NCI-H510A treated with DMSO at 0.1 percent for 48 hours (cell line): Measurements from ENCODE around the gene UBE2B.
"Not testable (repeated sequence)": the region's sequence is repeated elsewhere in the genome, so short reads cannot be mapped to it uniquely, and the experiment has no call there.

Experiments
- DNase-seq: peaks from one replicate; lab custom pipeline; 2025; lab: John Stamatoyannopoulos, UW

Gene UBE2B

GRCh38 chr5:134370871-134371833, at the start of gene UBE2B:
Gene UBE2B (plus strand): TSS chr5:134371569. CDS start chr5:134371596, 27 bp downstream.
- DNase-seq, result peak; percentile 95

GRCh38 chr5:134327327-134327726, 44.0 kb upstream of the UBE2B start:
- no peak for DNase-seq

- peak; percentile 4 for DNase-seq
Measured at GRCh38 chr5:134328619-134329018, 42.8 kb upstream of the UBE2B start.

GRCh38 chr5:134336833-134337232, 34.5 kb upstream of the UBE2B start:
- DNase-seq, result not testable (repeated sequence)

- DNase-seq, result not testable (repeated sequence)
Measured at GRCh38 chr5:134343500-134343899, 27.9 kb upstream of the UBE2B start.

GRCh38 chr5:134345476-134345875, 25.9 kb upstream of the UBE2B start:
- not testable (repeated sequence) for DNase-seq

GRCh38 chr5:134345996-134346395, 25.4 kb upstream of the UBE2B start:
- DNase-seq, result no peak

GRCh38 chr5:134349463-134349862, 21.9 kb upstream of the UBE2B start:
- no peak for DNase-seq

GRCh38 chr5:134355681-134356080, 15.7 kb upstream of the UBE2B start:
- DNase-seq, result no peak

GRCh38 chr5:134365604-134366003, 5.8 kb upstream of the UBE2B start:
- DNase-seq, result no peak

GRCh38 chr5:134370311-134370870, 978 bp upstream of the UBE2B start:
- DNase-seq, result no peak

GRCh38 chr5:134371834-134372340, 518 bp downstream of the UBE2B start:
- no peak for DNase-seq

- not testable (repeated sequence) for DNase-seq
Measured at GRCh38 chr5:134373633-134374032, 2.3 kb downstream of the UBE2B start.

- DNase-seq, result no peak
Measured at GRCh38 chr5:134374232-134374631, 2.9 kb downstream of the UBE2B start.

GRCh38 chr5:134380346-134380745, 9.0 kb downstream of the UBE2B start:
- no peak for DNase-seq

GRCh38 chr5:134382204-134382603, 10.8 kb downstream of the UBE2B start:
- not testable (repeated sequence) for DNase-seq

GRCh38 chr5:134383980-134384697, 12.8 kb downstream of the UBE2B start:
- no peak for DNase-seq

GRCh38 chr5:134387443-134387842, 16.1 kb downstream of the UBE2B start:
- DNase-seq, result no peak

- no peak for DNase-seq
Measured at GRCh38 chr5:134392301-134392700, 20.9 kb downstream of the UBE2B start.

- DNase-seq, result no peak
Measured at GRCh38 chr5:134394932-134395331, 23.6 kb downstream of the UBE2B start.

- no peak for DNase-seq
Measured at GRCh38 chr5:134396274-134396673, 24.9 kb downstream of the UBE2B start.

GRCh38 chr5:134397196-134397595, 25.8 kb downstream of the UBE2B start:
- no peak for DNase-seq
